Thyroid gland (tissue), 4 donors: ENCODE measurements around the gene SH2D3C. TPM values are rescaled to one million over a fixed set of nuclear protein-coding genes. Genes with fewer than 3 reads are reported as not detected.

Experiments
- DNase-seq, 2 donors: peaks; one replicate each; pipeline ENCODE4 v3.0.0-alpha.2; 2019
- H3K27ac ChIP-seq, 3 donors: fragments of 200-600 bp; sonication (generic); 1 replicate in 2 of 3; 2 replicates in 1 of 3; pipeline ENCODE4 v1.5.1; 2016 to 2019; ENCODE audit warnings: mild to moderate bottlenecking in 1 of 3, moderate library complexity in 1 of 3
- H3K27me3 ChIP-seq: fragments of 200-600 bp; sonication (generic); one replicate; pipeline ENCODE4 v1.5.1; 2019
- H3K36me3 ChIP-seq, 2 donors: fragments of 200-600 bp; sonication (generic); one replicate each; pipeline ENCODE4 v1.5.1; 2016 to 2019
- H3K4me1 ChIP-seq, 2 donors: fragments of 200-600 bp; sonication (generic); one replicate each; pipeline ENCODE4 v1.5.1; 2017 to 2019
- H3K4me3 ChIP-seq, 3 donors: fragments of 200-600 bp; sonication (generic); replicated peaks in 1 of 3; 1 replicate in 2 of 3; 2 replicates in 1 of 3; pipeline ENCODE4 v1.5.1; 2016; ENCODE audit warnings: mild to moderate bottlenecking in 1 of 3
- H3K9me3 ChIP-seq: fragments of 200-600 bp; sonication (generic); one replicate; pipeline ENCODE4 v1.5.1; 2017
- POLR2A ChIP-seq, 2 donors: fragments of 450-650 bp; IDR thresholded peaks; one replicate each; pipeline ENCODE4 v1.6.1; 2017; ENCODE audit warnings: antibody characterized with exemption in 2 of 2, mild to moderate bottlenecking in 2 of 2, moderate library complexity in 1 of 2
- WGBS, 2 donors: methylation state at CpG; one replicate each; pipeline ENCODE4 v1.1.5; 2017; 5-methylcytosine and 5-hydroxymethylcytosine counted together
- intact Hi-C: fragments of 100-400 bp; cut with DNase I; formaldehyde crosslinking; loops from one replicate; pipeline ENCODE4 v1.15.1; 2023
- microRNA-seq: library from miRNA; unstranded; fragments of <30 nt; microRNA quantifications from one replicate; pipeline ENCODE4, GENCODE V29; 2016
- total RNA-seq, 4 donors: library from RNA; depleted of rRNA; stranded (reverse); fragments of >200 nt; gene quantifications; one replicate each; pipeline ENCODE4 v1.2.3, GENCODE V29; 2016
- TF ChIP-seq, protein P1 (sequence below), 6 experiments: fragments of 200-600 bp in 3 of 6; fragments of 450-650 bp in 3 of 6; sonication (generic) in 3 of 6; IDR thresholded peaks; one replicate each; pipeline ENCODE4 v1.5.1; 2016 to 2019; ENCODE audit warnings: antibody characterized with exemption in 6 of 6, mild to moderate bottlenecking in 2 of 6, inconsistent platforms in 1 of 6, moderate library complexity in 1 of 6

SH2D3C gene
- total RNA-seq, 4 donors from 2014 or later, result 10.0 to 24.9 (median 18.2) TPM

- WGBS, 2 donors, result 90 to 92% methylated on average over 20 of the region's 20 CpGs
- intact Hi-C loops, result no loop called here
- Histone ChIP-seq H3K27me3 (no peaks in the 10 kb centered on the region), H3K4me1 (no peaks in the 10 kb centered on the region), H3K27ac (no peak overlapping the region), H3K4me3 (no peak overlapping the region), H3K36me3 (peaks cover 0 to 11% of the 10 kb centered on the region in 2 donors), H3K9me3 (no peaks in the 10 kb centered on the region)
- TF ChIP-seq POLR2A (IDR thresholded peaks at IDR 0.05), result no peak
- TF ChIP-seq, protein P1, sequence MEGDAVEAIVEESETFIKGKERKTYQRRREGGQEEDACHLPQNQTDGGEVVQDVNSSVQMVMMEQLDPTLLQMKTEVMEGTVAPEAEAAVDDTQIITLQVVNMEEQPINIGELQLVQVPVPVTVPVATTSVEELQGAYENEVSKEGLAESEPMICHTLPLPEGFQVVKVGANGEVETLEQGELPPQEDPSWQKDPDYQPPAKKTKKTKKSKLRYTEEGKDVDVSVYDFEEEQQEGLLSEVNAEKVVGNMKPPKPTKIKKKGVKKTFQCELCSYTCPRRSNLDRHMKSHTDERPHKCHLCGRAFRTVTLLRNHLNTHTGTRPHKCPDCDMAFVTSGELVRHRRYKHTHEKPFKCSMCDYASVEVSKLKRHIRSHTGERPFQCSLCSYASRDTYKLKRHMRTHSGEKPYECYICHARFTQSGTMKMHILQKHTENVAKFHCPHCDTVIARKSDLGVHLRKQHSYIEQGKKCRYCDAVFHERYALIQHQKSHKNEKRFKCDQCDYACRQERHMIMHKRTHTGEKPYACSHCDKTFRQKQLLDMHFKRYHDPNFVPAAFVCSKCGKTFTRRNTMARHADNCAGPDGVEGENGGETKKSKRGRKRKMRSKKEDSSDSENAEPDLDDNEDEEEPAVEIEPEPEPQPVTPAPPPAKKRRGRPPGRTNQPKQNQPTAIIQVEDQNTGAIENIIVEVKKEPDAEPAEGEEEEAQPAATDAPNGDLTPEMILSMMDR (IDR thresholded peaks at IDR 0.05), result no peak
- no peak for DNase-seq
Observed at GRCh38 chr9:127692071-127692470, 86.4 kb downstream of the SH2D3C start.

- H3K36me3 ChIP-seq, result peaks cover 0 to 11% of the 10 kb centered on the region in 2 donors
- 92 to 97% methylated on average over 10 of the region's 10 CpGs for WGBS, 2 donors
Observed at GRCh38 chr9:127690735-127691134, 87.7 kb downstream of the SH2D3C start.

DNA sequence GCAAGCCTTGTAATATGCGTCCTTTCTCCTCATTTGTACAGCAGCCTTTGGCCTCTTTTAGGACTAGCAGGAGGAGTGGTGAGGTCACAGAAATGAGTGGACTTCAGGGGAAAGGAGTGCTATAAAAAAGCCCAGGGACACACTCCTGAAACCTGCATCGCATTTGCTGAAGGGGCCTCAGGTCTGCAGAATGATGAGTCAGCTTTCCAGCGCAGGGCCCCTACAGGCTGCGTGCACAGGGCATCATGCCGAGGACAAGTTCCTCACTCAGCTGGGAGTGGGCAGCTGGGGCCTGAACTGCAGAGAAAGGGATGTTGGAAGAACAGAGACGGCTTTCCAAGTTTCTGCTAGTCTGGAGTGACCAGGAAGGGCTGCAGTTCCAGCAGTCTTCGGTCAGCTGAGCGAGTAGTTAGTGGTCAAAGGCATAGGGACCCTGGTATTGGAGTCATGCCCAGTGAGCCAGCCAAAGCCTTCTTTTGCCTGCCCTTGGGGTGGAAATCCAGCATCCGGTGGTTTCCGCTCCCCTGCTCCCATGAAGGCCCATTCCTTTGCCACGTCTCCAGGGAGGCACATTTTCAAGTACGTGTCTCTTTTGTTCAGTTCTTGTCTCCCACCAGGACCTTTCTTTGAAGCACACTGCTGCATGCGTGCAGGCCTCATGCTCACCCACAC is 89.0 kb downstream of the SH2D3C start:
- Histone ChIP-seq H3K36me3 (peaks cover 3 to 11% of the 10 kb centered on the region in 2 donors), H3K27me3 (no peaks in the 10 kb centered on the region), H3K27ac (no peak overlapping the region), H3K4me1 (no peaks in the 10 kb centered on the region), H3K9me3 (no peaks in the 10 kb centered on the region), H3K4me3 (no peak overlapping the region)
- intact Hi-C loops, result no loop called here
- no peak for DNase-seq
- no peak for TF ChIP-seq POLR2A (IDR thresholded peaks at IDR 0.05)
- TF ChIP-seq, protein P1 (IDR thresholded peaks at IDR 0.05), result no peak
- WGBS, 2 donors, result 88 to 93% methylated on average over 13 of the region's 13 CpGs

More at GRCh38 chr9:127690735-127691134, 87.7 kb downstream of the SH2D3C start:
- TF ChIP-seq, protein P1 (IDR thresholded peaks at IDR 0.05), result no peak
- TF ChIP-seq POLR2A (IDR thresholded peaks at IDR 0.05), result no peak
- intact Hi-C loops, result no loop called here
- Histone ChIP-seq H3K27me3 (no peaks in the 10 kb centered on the region), H3K4me3 (no peak overlapping the region), H3K4me1 (no peaks in the 10 kb centered on the region), H3K27ac (no peak overlapping the region), H3K9me3 (no peaks in the 10 kb centered on the region)
- no peak for DNase-seq

Small RNA genes lying within 50 kb of the gene (microRNA-seq; reads per million reads assigned to microRNA genes)
- gene MIR2861, result not detected
- gene MIR3960, result not detected

Other genes with a start within 250 kb of the SH2D3C start
- 100 to 1,000 TPM in 2 of 4 donors, 10 to 100 TPM in 2; 23.8 to 139 (median 106) TPM for gene STXBP1, start 166.4 kb downstream of the SH2D3C start, total RNA-seq
- gene CFAP157, start 71.7 kb downstream of the SH2D3C start, total RNA-seq, result 1 to 10 TPM in 1 of 4 donors, under 1 TPM in 1, not detected in 2; 0.22 to 3.0 TPM
- gene PTRH1, start 63.0 kb downstream of the SH2D3C start, total RNA-seq, result 10 to 100 TPM; 24.1 to 64.3 (median 43.4) TPM
- under 1 TPM in 3 of 4 donors, not detected in 1; 0.40 to 0.45 (median 0.44) TPM for gene TTC16, start 62.6 kb downstream of the SH2D3C start, total RNA-seq
- gene TOR2A, start 43.4 kb downstream of the SH2D3C start, total RNA-seq, result 10 to 100 TPM in 3 of 4 donors, 1 to 10 TPM in 1; 8.9 to 23.1 (median 14.2) TPM
- gene CDK9, start 7.4 kb upstream of the SH2D3C start, total RNA-seq, result 10 to 100 TPM; 47.5 to 85.2 (median 78.3) TPM
- gene FPGS, start 24.2 kb upstream of the SH2D3C start, total RNA-seq, result 10 to 100 TPM; 58.5 to 78.0 (median 62.1) TPM
- 100 to 1,000 TPM in 1 of 4 donors, 10 to 100 TPM in 3; 45.6 to 115 (median 51.1) TPM for gene ENG, start 76.0 kb upstream of the SH2D3C start, total RNA-seq
- 10 to 100 TPM; 56.3 to 98.9 (median 86.3) TPM for gene AK1, start 99.0 kb upstream of the SH2D3C start, total RNA-seq
- gene ST6GALNAC6, start 120.9 kb upstream of the SH2D3C start, total RNA-seq, result 100 to 1,000 TPM in 1 of 4 donors, 10 to 100 TPM in 3; 39.2 to 124 (median 50.8) TPM
- 10 to 100 TPM in 3 of 4 donors, 1 to 10 TPM in 1; 8.9 to 27.4 (median 19.1) TPM for gene ST6GALNAC4, start 138.4 kb upstream of the SH2D3C start, total RNA-seq
- gene PIP5KL1, start 152.1 kb upstream of the SH2D3C start, total RNA-seq, result 1 to 10 TPM in 3 of 4 donors, not detected in 1; 1.0 to 5.2 (median 1.6) TPM
- 10 to 100 TPM; 17.3 to 43.3 (median 35.5) TPM for gene DPM2, start 159.2 kb upstream of the SH2D3C start, total RNA-seq
- gene EEIG1, start 202.3 kb upstream of the SH2D3C start, total RNA-seq, result 10 to 100 TPM; 18.3 to 34.7 (median 24.9) TPM